ENCODE measurements around the gene TMEM82.

TMEM82 gene

GRCh38 chr1:15777909-15778707, 35.8 kb downstream of the TMEM82 start:
- DNase-seq, result no peak

- no peak for DNase-seq
Measured at GRCh38 chr1:15785683-15786082, 43.4 kb downstream of the TMEM82 start.

- DNase-seq, result peak in 6 of 56 donors; percentile 6 to 29 (median 11)
Measured at GRCh38 chr1:15786581-15786980, 44.3 kb downstream of the TMEM82 start.

GRCh38 chr1:15788624-15789301, 46.5 kb downstream of the TMEM82 start:
- DNase-seq, result no peak

GRCh38 chr1:15796086-15796462, 53.8 kb downstream of the TMEM82 start:
- DNase-seq, result no peak
